HG03060 (cell line): Measurements from ENCODE around the gene TMBIM4.
A peak's percentile ranks its signal among the peaks of the same experiment; 100 is the strongest.
"Not testable (repeated sequence)": the region's sequence is repeated elsewhere in the genome, so short reads cannot be mapped to it uniquely, and the experiment has no call there.

Experiments used
- ATAC-seq: cut with Tn5 transposase; IDR thresholded peaks from one replicate; pipeline ENCODE4 v1.9.1; 2021; ENCODE audit warnings: low read depth, moderate number of reproducible peaks; ENCODE audit not compliant: unreplicated experiment

Gene TMBIM4

GRCh38 chr12:66169221-66170170 lies at the start of gene TMBIM4:
Gene TMBIM4, minus strand, starts transcription at chr12:66169996. Its CDS starts 45 bp downstream, at chr12:66169951.
- peak; percentile 65 for ATAC-seq

GRCh38 chr12:66217342-66217917 lies 47.6 kb upstream of the TMBIM4 start:
- no peak for ATAC-seq

GRCh38 chr12:66213011-66213410 lies 43.2 kb upstream of the TMBIM4 start:
- not testable (repeated sequence) for ATAC-seq

- ATAC-seq = not testable (repeated sequence)
Measured at GRCh38 chr12:66211573-66211972, 41.8 kb upstream of the TMBIM4 start.

DNA sequence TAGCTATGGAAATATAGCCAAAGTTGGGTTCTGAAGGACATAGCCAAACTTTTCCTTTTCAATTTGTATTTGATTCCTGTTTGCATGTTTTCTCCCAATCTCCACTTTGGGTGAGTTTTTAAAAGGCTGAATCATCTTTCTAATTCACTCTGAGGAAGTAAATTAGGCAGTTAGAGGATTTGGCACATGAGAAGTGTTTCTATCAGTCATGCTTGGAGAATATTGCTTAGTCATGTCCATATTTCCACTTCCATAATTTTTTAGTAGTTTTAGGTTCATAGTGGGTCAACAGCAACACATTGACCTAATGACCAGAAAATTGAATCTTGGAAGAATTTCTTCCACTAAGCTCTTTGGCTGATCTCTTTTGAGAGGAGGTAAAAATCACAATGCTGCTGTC lies 41.0 kb upstream of the TMBIM4 start:
- no peak for ATAC-seq

- ATAC-seq = no peak
Measured at GRCh38 chr12:66206141-66206540, 36.3 kb upstream of the TMBIM4 start.

GRCh38 chr12:66203820-66204219 lies 34.0 kb upstream of the TMBIM4 start:
- ATAC-seq = no peak

- no peak for ATAC-seq
Measured at GRCh38 chr12:66199831-66200509, 30.2 kb upstream of the TMBIM4 start.

- no peak for ATAC-seq
Measured at GRCh38 chr12:66199141-66199540, 29.3 kb upstream of the TMBIM4 start.

DNA sequence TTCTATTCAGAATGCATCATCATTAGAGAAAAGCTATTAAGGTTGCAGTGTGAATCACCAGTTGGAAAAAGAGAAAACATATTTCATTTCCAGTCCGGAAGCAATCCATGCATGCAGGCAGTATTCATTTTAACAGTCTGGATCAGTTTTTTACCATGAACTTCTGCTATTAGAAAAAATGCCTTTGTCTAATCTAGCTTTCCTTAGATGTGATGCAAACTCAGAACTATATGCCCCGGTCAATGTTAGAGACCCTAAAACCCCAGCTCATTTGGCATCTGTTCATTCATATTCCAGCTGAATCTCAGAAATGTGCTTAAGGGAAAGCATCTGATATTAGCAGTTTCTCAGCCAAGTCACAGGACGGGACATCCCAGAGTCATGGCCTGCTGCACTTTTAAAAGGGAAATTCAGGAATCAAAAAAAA lies 27.7 kb upstream of the TMBIM4 start:
- ATAC-seq = no peak

DNA sequence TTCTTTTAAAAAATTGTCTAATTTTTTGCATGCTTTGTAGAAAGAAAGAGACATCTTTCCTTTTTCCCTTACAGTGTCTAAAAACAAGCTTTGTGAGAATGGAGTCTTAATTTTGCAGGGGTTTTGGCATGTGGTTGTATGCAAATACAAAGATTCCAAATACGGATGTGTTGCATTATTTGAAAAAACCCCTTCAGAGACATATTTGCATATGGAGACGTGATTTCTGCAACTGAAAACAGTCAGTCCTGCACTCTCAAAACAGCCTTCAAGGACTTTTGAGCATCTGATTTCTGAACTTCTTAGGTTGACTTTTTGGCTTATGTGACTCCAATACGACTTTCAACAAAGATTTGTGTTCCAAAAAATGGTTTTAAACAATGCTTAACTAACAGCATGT lies 27.0 kb upstream of the TMBIM4 start:
- peak; percentile 93 for ATAC-seq

DNA sequence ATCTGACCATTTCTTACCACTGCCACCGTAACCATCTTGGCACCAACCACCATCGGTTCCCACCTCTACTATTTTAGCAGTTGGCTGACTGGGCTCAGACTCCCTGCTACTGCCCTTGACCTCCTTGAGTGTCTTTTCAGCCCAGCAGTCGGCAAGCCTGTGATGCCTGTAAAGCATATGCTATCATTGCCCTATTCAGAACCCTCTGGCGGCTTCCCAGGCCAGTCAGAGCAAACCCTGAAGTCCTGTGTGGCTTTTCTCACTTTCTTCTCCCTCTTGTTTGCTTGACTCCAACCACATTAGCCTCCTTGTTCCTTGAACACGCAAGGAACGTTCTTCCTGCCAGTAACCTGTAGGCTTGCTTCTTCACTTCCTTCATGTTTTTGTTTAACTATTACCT lies 25.4 kb upstream of the TMBIM4 start:
- no peak for ATAC-seq

- no peak for ATAC-seq
Measured at GRCh38 chr12:66194122-66194521, 24.3 kb upstream of the TMBIM4 start.

GRCh38 chr12:66191547-66192126 lies 21.8 kb upstream of the TMBIM4 start:
- no peak for ATAC-seq

DNA sequence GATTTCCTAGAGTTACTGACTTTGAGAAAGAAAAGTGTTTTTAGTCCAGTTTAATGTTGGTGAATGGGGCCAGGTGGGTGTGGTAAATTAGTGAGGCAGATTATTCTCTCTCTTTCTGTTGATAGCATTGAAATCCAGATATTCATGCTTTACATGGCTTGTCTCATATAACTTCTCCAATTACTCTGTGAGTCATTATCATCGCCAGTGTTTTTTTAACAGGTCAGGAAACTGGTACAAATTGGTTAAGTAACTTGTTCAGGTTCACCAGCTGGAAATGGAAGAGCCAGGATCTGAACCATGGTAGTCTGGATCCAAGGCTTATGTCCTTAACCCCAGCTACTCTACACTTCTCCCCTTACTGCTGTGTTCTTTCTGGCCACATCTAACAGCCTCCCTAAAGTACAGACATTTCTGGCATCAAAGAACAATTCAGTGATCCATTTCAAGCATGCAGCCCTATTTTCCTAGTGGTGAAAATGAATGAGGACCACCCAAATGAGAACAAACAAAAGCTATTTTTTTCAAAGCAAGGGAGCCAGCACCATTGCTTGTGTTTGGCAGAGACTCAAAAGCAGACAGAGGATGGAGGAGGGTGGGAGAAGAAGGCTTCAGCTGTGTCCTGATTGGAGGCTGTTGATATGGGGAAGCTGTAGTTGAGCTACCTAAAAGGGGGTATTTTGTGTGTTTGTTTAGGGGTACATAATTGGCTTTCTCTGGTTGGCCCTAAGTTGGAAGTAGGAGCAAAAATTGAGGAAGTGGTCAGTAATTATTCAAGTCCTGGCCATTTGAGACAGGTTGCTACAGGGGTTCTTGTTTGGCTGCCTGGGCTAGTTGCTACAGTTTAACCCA lies 20.9 kb upstream of the TMBIM4 start:
- ATAC-seq = no peak

GRCh38 chr12:66189889-66190288 lies 20.1 kb upstream of the TMBIM4 start:
- no peak for ATAC-seq

GRCh38 chr12:66189486-66189843 lies 19.7 kb upstream of the TMBIM4 start:
- ATAC-seq = no peak

DNA sequence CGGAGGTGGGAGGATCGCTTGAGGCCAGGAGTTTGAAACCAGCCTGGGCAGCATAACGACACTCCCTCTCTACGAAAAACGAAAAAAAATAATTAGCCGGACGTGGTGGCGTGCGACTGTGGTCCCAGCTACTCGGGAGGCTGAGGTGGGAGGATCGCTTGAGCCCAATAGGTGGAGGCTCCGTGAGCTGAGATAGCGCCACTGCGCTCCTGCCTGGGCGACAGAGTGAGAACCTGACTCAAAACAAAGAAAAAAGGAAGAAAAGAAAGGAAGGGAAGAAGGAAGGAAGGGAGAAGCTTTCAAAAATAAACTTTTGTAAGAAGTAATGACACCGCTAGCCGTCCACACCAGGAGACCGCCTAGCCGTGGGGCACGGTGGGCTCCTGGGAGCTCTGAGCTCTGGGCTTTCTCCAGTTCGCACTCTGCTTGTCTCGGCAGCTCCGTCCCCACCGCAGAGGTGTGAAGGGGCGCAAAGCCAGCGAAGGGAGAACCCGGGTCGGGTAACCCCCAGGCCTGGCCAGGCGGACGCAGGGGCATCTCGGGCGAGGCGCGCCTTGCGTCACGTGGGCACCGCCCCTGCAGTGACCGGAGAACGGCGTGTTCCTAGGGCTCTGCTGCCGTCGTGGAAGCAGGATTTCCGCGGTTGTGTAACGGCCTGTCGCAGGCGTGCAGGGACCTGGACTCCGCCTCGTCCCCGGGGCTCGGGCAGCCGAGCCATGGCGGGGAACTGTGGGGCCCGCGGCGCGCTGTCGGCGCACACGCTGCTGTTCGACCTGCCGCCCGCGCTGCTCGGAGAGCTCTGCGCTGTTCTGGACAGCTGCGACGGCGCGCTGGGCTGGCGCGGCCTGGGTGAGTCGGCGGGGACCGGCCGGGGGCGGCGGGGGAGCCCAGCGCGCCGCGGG lies 19.0 kb upstream of the TMBIM4 start, which contains the start of gene IRAK3:
TSS of gene IRAK3 (plus strand) at position 631 of the 902 bp plus-strand sequence. CDS start at position 717, 86 bp downstream.
- ATAC-seq = no peak

DNA sequence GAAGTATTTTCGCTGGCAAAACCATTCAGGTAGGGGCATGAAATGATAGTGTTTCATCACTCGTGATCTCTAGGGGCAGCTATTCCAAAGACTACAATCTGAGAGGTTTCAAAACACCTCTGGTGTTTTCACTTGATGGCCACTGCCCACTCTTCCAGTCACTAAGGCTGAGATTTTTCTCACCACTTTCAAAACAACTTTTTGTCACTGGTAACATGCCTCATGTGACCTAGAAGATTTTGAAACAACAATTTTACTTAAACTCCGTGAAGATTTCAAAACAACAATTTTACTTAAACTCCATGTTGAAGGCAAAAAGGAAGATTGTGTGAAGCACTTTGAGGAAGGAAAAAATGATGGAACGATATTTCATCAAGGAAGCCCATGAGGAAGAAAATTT lies 18.0 kb upstream of the TMBIM4 start:
- no peak for ATAC-seq
